H1 (cell line): ENCODE measurements around the gene COA1. TPM values are rescaled to one million over a fixed set of nuclear protein-coding genes. Genes with fewer than 3 reads are reported as not detected.

Experiments
- CTCF ChIA-PET: fragments of 300-600 bp; sonication (Branson Sonifier 250); formaldehyde crosslinking; loops from one replicate; lab custom pipeline; 2021; ENCODE audit not compliant: partially characterized antibody; lab: Charles Lee
- POLR2A ChIA-PET: fragments of 300-600 bp; sonication (Branson Sonifier 250); formaldehyde crosslinking; loops from one replicate; lab custom pipeline; 2021; ENCODE audit warnings: inconsistent platforms; ENCODE audit not compliant: partially characterized antibody; lab: Charles Lee
- DNase-seq, 2 experiments: peaks; one replicate each; pipeline versions ENCODE4 v3.0.0 to v3.0.0-alpha.2; 2010 to 2022; ENCODE audit warnings: low spot score in 2 of 2, low read depth in 1 of 2, mixed read lengths in 1 of 2
- FAIRE-seq: peaks from 2 replicates; lab custom pipeline; 2011; peaks lifted over from hg19 to GRCh38; lab: Jason Lieb, UNC
- H2AFZ ChIP-seq: 2 replicates; pipeline ENCODE4 v1.8.1; 2012; ENCODE audit warnings: low read length, inconsistent platforms
- H2AK5ac ChIP-seq: 2 replicates; pipeline ENCODE4 v1.6.1; 2013; ENCODE audit warnings: low read depth, low read length
- H2BK120ac ChIP-seq: replicated peaks from 2 replicates; pipeline ENCODE3; 2013; ENCODE audit warnings: low read depth, low read length, inconsistent platforms
- H2BK12ac ChIP-seq: 2 replicates; pipeline ENCODE4 v1.6.1; 2013; ENCODE audit warnings: low read depth, low read length
- H2BK15ac ChIP-seq: 2 replicates; pipeline ENCODE4 v1.6.1; 2013; ENCODE audit warnings: low read length
- H2BK20ac ChIP-seq: 2 replicates; pipeline ENCODE4 v1.6.1; 2013; ENCODE audit warnings: low read length
- H2BK5ac ChIP-seq: 2 replicates; pipeline ENCODE4 v1.6.1; 2013; ENCODE audit warnings: low read depth, low read length
- H3K14ac ChIP-seq: 2 replicates; pipeline ENCODE4 v1.6.1; 2013; ENCODE audit warnings: inconsistent platforms; ENCODE audit not compliant: insufficient read length
- H3K18ac ChIP-seq: 2 replicates; pipeline ENCODE4 v1.6.1; 2013; ENCODE audit warnings: low read length; ENCODE audit errors: extremely low read depth
- H3K23ac ChIP-seq: 2 replicates; pipeline ENCODE4 v1.6.1; 2013; ENCODE audit warnings: inconsistent platforms; ENCODE audit not compliant: insufficient read length
- H3K23me2 ChIP-seq: 2 replicates; pipeline ENCODE4 v1.6.1; 2013; ENCODE audit warnings: low read depth, low read length
- H3K27ac ChIP-seq: 2 replicates; pipeline ENCODE4 v1.6.1; 2011; ENCODE audit warnings: low read depth, low read length, inconsistent platforms
- H3K27me3 ChIP-seq, 4 experiments: replicated peaks in 1 of 4; 1 replicate in 1 of 4; 2 replicates in 3 of 4; pipeline versions ENCODE4 v1.6.1 to v1.8.1; 2011 to 2013; ENCODE audit warnings: low read length in 3 of 4, mild to moderate bottlenecking in 3 of 4, inconsistent platforms in 2 of 4, mixed read lengths in 2 of 4, moderate library complexity in 1 of 4; ENCODE audit not compliant: control insufficient read depth in 3 of 4, insufficient read depth in 3 of 4; ENCODE audit errors: extremely low read depth in 1 of 4
- H3K36me3 ChIP-seq, 4 experiments: 2 replicates each; pipeline versions ENCODE4 v1.6.1 to v1.8.1; 2011 to 2013; ENCODE audit warnings: mild to moderate bottlenecking in 4 of 4, low read length in 3 of 4, moderate library complexity in 2 of 4, control low read depth in 1 of 4, inconsistent platforms in 1 of 4; ENCODE audit not compliant: insufficient read depth in 4 of 4, control insufficient read depth in 2 of 4
- H3K4ac ChIP-seq: replicated peaks from 2 replicates; pipeline ENCODE3; 2013; ENCODE audit warnings: low read length, low read depth, mixed read lengths, inconsistent platforms; ENCODE audit not compliant: insufficient read length
- H3K4me1 ChIP-seq, 4 experiments: replicated peaks in 1 of 4; 1 replicate in 1 of 4; 2 replicates in 3 of 4; pipeline versions ENCODE4 v1.6.1 to v1.8.1; 2011 to 2013; ENCODE audit warnings: low read length in 3 of 4, inconsistent platforms in 2 of 4, mixed read lengths in 1 of 4; ENCODE audit not compliant: insufficient read depth in 4 of 4, control insufficient read depth in 3 of 4
- H3K4me2 ChIP-seq, 2 experiments: 2 replicates each; pipeline versions ENCODE4 v1.6.1 to v1.8.1; 2011 to 2013; ENCODE audit warnings: low read depth in 2 of 2, low read length in 2 of 2, control low read depth in 1 of 2, inconsistent platforms in 1 of 2, mild to moderate bottlenecking in 1 of 2; ENCODE audit not compliant: insufficient read depth in 1 of 2
- H3K4me3 ChIP-seq, 4 experiments: fragments of 200-600, 300-600 bp in 1 of 4; sonication (generic), shearing (Covaris generic), sonication (Bioruptor Twin) in 1 of 4; 2 replicates each; pipeline versions ENCODE4 v1.5.1 to v1.8.1; 2011 to 2016; ENCODE audit warnings: low read length in 4 of 4, low read depth in 3 of 4, control low read depth in 2 of 4, inconsistent platforms in 2 of 4, mild to moderate bottlenecking in 2 of 4, mixed read lengths in 1 of 4, moderate library complexity in 1 of 4; ENCODE audit not compliant: insufficient read depth in 2 of 4; ENCODE audit errors: extremely low read depth in 1 of 4
- H3K56ac ChIP-seq: replicated peaks from 2 replicates; pipeline ENCODE3; 2013; ENCODE audit warnings: low read depth, mild to moderate bottlenecking, mixed read lengths, low read length, inconsistent platforms; ENCODE audit not compliant: insufficient read length
- H3K79me1 ChIP-seq: 2 replicates; pipeline ENCODE4 v1.6.1; 2013; ENCODE audit warnings: low read depth, low read length, control low read depth
- H3K79me2 ChIP-seq, 2 experiments: 2 replicates each; pipeline versions ENCODE4 v1.6.1 to v1.8.1; 2012 to 2013; ENCODE audit warnings: low read length in 2 of 2, mild to moderate bottlenecking in 2 of 2, inconsistent platforms in 1 of 2; ENCODE audit not compliant: insufficient read depth in 2 of 2, control insufficient read depth in 1 of 2
- H3K9ac ChIP-seq, 4 experiments: replicated peaks in 1 of 4; 1 replicate in 1 of 4; 2 replicates in 3 of 4; pipeline versions ENCODE4 v1.6.1 to v1.8.1; 2011 to 2013; ENCODE audit warnings: low read depth in 3 of 4, low read length in 3 of 4, control low read depth in 2 of 4, mild to moderate bottlenecking in 2 of 4, moderate library complexity in 2 of 4, inconsistent platforms in 1 of 4; ENCODE audit errors: extremely low read depth in 1 of 4
- H3K9me3 ChIP-seq, 2 experiments: 2 replicates each; pipeline versions ENCODE4 v1.6.1 to v1.8.1; 2012 to 2013; ENCODE audit warnings: mild to moderate bottlenecking in 2 of 2, moderate library complexity in 2 of 2, control low read depth in 1 of 2, inconsistent platforms in 1 of 2, low read depth in 1 of 2, low read length in 1 of 2, mixed read lengths in 1 of 2; ENCODE audit not compliant: insufficient read depth in 2 of 2
- H4K20me1 ChIP-seq, 2 experiments: replicated peaks in 1 of 2; 2 replicates each; pipeline versions ENCODE3 to v1.8.1; 2011 to 2013; ENCODE audit warnings: inconsistent platforms in 2 of 2, low read length in 2 of 2, mild to moderate bottlenecking in 1 of 2; ENCODE audit not compliant: insufficient read depth in 2 of 2, control insufficient read depth in 1 of 2
- H4K5ac ChIP-seq: 2 replicates; pipeline ENCODE4 v1.6.1; 2013; ENCODE audit warnings: low read length, low read depth, mixed read lengths, inconsistent platforms; ENCODE audit not compliant: insufficient read length
- H4K8ac ChIP-seq: 2 replicates; pipeline ENCODE4 v1.8.0; 2013; ENCODE audit warnings: mild to moderate bottlenecking, moderate library complexity, low read length, inconsistent platforms; ENCODE audit not compliant: insufficient read depth; ENCODE audit errors: extremely low read depth
- H4K91ac ChIP-seq: replicated peaks from 2 replicates; pipeline ENCODE3; 2013; ENCODE audit warnings: low read length, mixed read lengths, inconsistent platforms; ENCODE audit not compliant: insufficient read length
- ATF3 ChIP-seq: IDR thresholded peaks from 2 replicates; pipeline ENCODE4 v1.6.1; 2011; ENCODE audit warnings: low read depth, mild to moderate bottlenecking, low read length; ENCODE audit not compliant: insufficient read depth
- JUND ChIP-seq: IDR thresholded peaks from 2 replicates; pipeline ENCODE4 v1.6.1; 2011; ENCODE audit warnings: mild to moderate bottlenecking, improper control_type of control experiment, low read length
- TAF7 ChIP-seq: optimal IDR thresholded peaks from 2 replicates; pipeline ENCODE3; 2011; ENCODE audit warnings: low read depth, mild to moderate bottlenecking, inconsistent platforms, low read length, moderate library complexity, borderline replicate concordance
- polyA plus RNA-seq, 7 experiments: library from polyadenylated mRNA; depleted of rRNA in 3 of 7; stranded (reverse) in 5 of 7; unstranded in 2 of 7; fragments of >200 nt in 5 of 7; fragments of 200-250 nt in 2 of 7; gene quantifications; 1 replicate in 5 of 7; 2 replicates in 1 of 7; 4 replicates in 1 of 7; pipeline versions ENCODE4 v1.2.1 to v1.2.3, GENCODE V29; 2011 to 2013; ENCODE audit warnings: missing spikeins in 2 of 7, mixed read lengths in 2 of 7
- total RNA-seq: library from RNA; stranded (reverse); fragmentation: NEBNext Ultra II Directional; extraction: Animal tissue kit (Norgen Biotek cat#: 25700); gene quantifications from 2 replicates; pipeline ENCODE4 v1.2.1, GENCODE V29; 2021

Gene COA1
- total and polyA plus RNA-seq, 2 of the 8 experiments (the other 6 are each of a cell fraction or from before 2014, with no cell fraction given), result 98.6 to 143 TPM

- Histone ChIP-seq H3K14ac (no peak overlapping the region), H4K91ac (no peak overlapping the region), H3K9ac (no peak overlapping the region), H3K79me1 (no peaks in the 10 kb centered on the region), H2BK15ac (no peak overlapping the region), H3K23ac (no peak overlapping the region), H3K9me3 (no peaks in the 10 kb centered on the region), H2BK5ac (no peak overlapping the region), H2BK12ac (no peak overlapping the region), H4K8ac (no peak overlapping the region), H4K20me1 (peaks cover 0 to 1% of the 10 kb centered on the region in 2 experiments), H3K56ac (no peak overlapping the region), H3K18ac (no peak overlapping the region), H3K4ac (no peak overlapping the region), H3K36me3 (peaks cover 0 to 13% (median 2%) of the 10 kb centered on the region in 4 experiments; a peak in 2 of 8 replicates), H3K23me2 (no peaks in the 10 kb centered on the region), H2BK20ac (no peak overlapping the region), H3K27me3 (no peaks in the 10 kb centered on the region), H2AFZ (no peak overlapping the region), H2AK5ac (no peak overlapping the region), H4K5ac (no peak overlapping the region), H3K79me2 (no peaks in the 10 kb centered on the region), H3K4me1 (peaks cover 0 to 2% (median 0%) of the 10 kb centered on the region in 4 experiments; a peak in 1 of 7 replicates)
- DNase-seq, result no peak
- POLR2A ChIA-PET, result interaction anchor here (0.7 to 1.0 kb wide), 3 partner anchors 31 to 98 kb away, joined by 3 to 4 read pairs (median 3); no protein-coding TSS in a partner anchor
- FAIRE-seq, result no peak
- TF ChIP-seq ATF3 (no peak), TAF7 (no peak), JUND (0 out of 2 replicates have a peak, but pooled peaks have one; percentile 32)
- TF ChIP-seq, all 59 proteins: peak for 1
- Histone ChIP-seq H2BK120ac (no peak overlapping the region), H3K27ac (no peak overlapping the region), H3K4me3 (no peak overlapping the region), H3K4me2 (no peak overlapping the region)
- CTCF ChIA-PET, result interaction anchor here (1.0 to 2.0 kb wide), 2 partner anchors 43 to 96 kb away, joined by 3 to 9 read pairs; partner anchors contain the start of gene STK17A
Measured at GRCh38 chr7:43625453-43625852, 103.9 kb downstream of the COA1 start.
